ENCODE results near the gene SASS6.
"Not testable (repeated sequence)": the region's sequence is repeated elsewhere in the genome, so short reads cannot be mapped to it uniquely, and the experiment has no call there.

- not testable (repeated sequence) for TF ChIP-seq EZH2 (IDR thresholded peaks at IDR 0.05); POLR2AphosphoS5 (IDR thresholded peaks at IDR 0.05; ENCODE audit: borderline replicate concordance, low read depth, low read length)
Observed at GRCh38 chr1:100047235-100047708, 85.5 kb downstream of the SASS6 start.
